ENCODE data around the gene PREX1.
A peak's percentile ranks its signal among the peaks of the same experiment; 100 is the strongest.

Gene PREX1

GRCh38 chr20:48714764-48715163 lies 113.0 kb downstream of the PREX1 start:
- DNase-seq, result no peak

GRCh38 chr20:48711696-48712464 lies 115.9 kb downstream of the PREX1 start:
- DNase-seq, result no peak

GRCh38 chr20:48711044-48711428 lies 116.8 kb downstream of the PREX1 start:
- no peak for DNase-seq

- DNase-seq, result no peak
These were observed 117.3 kb downstream of the PREX1 start for GRCh38 chr20:48710341-48711043.

- DNase-seq, result no peak
These were observed 118.1 kb downstream of the PREX1 start for GRCh38 chr20:48709744-48710143.

GRCh38 chr20:48709058-48709691 lies 118.6 kb downstream of the PREX1 start:
- no peak for DNase-seq

- no peak for DNase-seq
These were observed 119.2 kb downstream of the PREX1 start for GRCh38 chr20:48708630-48709029.

- DNase-seq, result no peak
These were observed 119.7 kb downstream of the PREX1 start for GRCh38 chr20:48708116-48708515.

GRCh38 chr20:48706710-48707365 lies 121.0 kb downstream of the PREX1 start:
- no peak for DNase-seq

GRCh38 chr20:48706116-48706656 lies 121.6 kb downstream of the PREX1 start:
- DNase-seq, result no peak

GRCh38 chr20:48705240-48706115 lies 122.3 kb downstream of the PREX1 start:
- DNase-seq, result no peak

GRCh38 chr20:48704761-48705160 lies 123.0 kb downstream of the PREX1 start:
- no peak for DNase-seq

- peak; percentile 61 for DNase-seq
These were observed 124.1 kb downstream of the PREX1 start for GRCh38 chr20:48703511-48704219.

- DNase-seq, result peak; percentile 37
These were observed 124.7 kb downstream of the PREX1 start for GRCh38 chr20:48703107-48703506.

GRCh38 chr20:48702455-48702913 lies 125.3 kb downstream of the PREX1 start:
- DNase-seq, result no peak

- no peak for DNase-seq
These were observed 126.1 kb downstream of the PREX1 start for GRCh38 chr20:48701702-48702101.

- DNase-seq, result no peak
These were observed 129.1 kb downstream of the PREX1 start for GRCh38 chr20:48698507-48699267.

- no peak for DNase-seq
These were observed 129.8 kb downstream of the PREX1 start for GRCh38 chr20:48697845-48698491.

GRCh38 chr20:48696671-48697070 lies 131.1 kb downstream of the PREX1 start:
- DNase-seq, result no peak

GRCh38 chr20:48695738-48696137 lies 132.1 kb downstream of the PREX1 start:
- DNase-seq, result no peak
